NCI-H2107 treated with DMSO at 0.1 percent for 48 hours (cell line): ENCODE results near the gene IFRD1.
"Not testable (repeated sequence)": the region's sequence is repeated elsewhere in the genome, so short reads cannot be mapped to it uniquely, and the experiment has no call there.

Experiments used
- DNase-seq: peaks from one replicate; lab custom pipeline; 2025; ENCODE audit not compliant: unreplicated experiment; lab: John Stamatoyannopoulos, UW

The IFRD1 gene

GRCh38 chr7:112511451-112512202 lies 61.4 kb downstream of the IFRD1 start:
- no peak for DNase-seq

GRCh38 chr7:112512451-112513210 lies 62.4 kb downstream of the IFRD1 start:
- DNase-seq, result no peak

GRCh38 chr7:112515989-112516388 lies 65.7 kb downstream of the IFRD1 start:
- no peak for DNase-seq

GRCh38 chr7:112516418-112516817 lies 66.2 kb downstream of the IFRD1 start:
- DNase-seq, result not testable (repeated sequence)

- no peak for DNase-seq
Measured at GRCh38 chr7:112517487-112517886, 67.2 kb downstream of the IFRD1 start.

GRCh38 chr7:112520787-112521186 lies 70.5 kb downstream of the IFRD1 start:
- no peak for DNase-seq

- DNase-seq, result no peak
Measured at GRCh38 chr7:112521942-112522341, 71.7 kb downstream of the IFRD1 start.

GRCh38 chr7:112523871-112524270 lies 73.6 kb downstream of the IFRD1 start:
- no peak for DNase-seq
